K562 (cell line): ENCODE data around the gene LRRC61. TPM values are rescaled to one million over a fixed set of nuclear protein-coding genes. Genes with fewer than 3 reads are reported as not detected.

Experiments
- ARHGAP35 ChIP-seq: fragments of 450-650 bp; IDR thresholded peaks from 2 replicates; pipeline ENCODE4 v1.6.1; 2018; ENCODE audit not compliant: partially characterized antibody
- BACH1 ChIP-seq: fragments of 200-800 bp; sonication (Bioruptor generic); IDR thresholded peaks from 2 replicates; pipeline ENCODE4 v1.6.1; 2016; ENCODE audit warnings: missing genetic modification characterization, missing compliant biosample characterization
- CAMTA2 ChIP-seq: fragments of 250-450 bp; sonication (Bioruptor Pico); conservative IDR thresholded peaks from 2 replicates; pipeline ENCODE4 v1.5.1; 2022
- CREBBP ChIP-seq: IDR thresholded peaks from one replicate; pipeline ENCODE4 v1.6.1; 2012; ENCODE audit warnings: low read depth, mild to moderate bottlenecking, control low read depth, inconsistent platforms, low read length
- CXXC5 ChIP-seq: fragments of 250-450 bp; sonication (Bioruptor Pico); IDR thresholded peaks from 2 replicates; pipeline ENCODE4 v1.8.0; 2022; ENCODE audit warnings: inconsistent platforms, mild to moderate bottlenecking, moderate library complexity
- MAFF ChIP-seq: IDR thresholded peaks from 2 replicates; pipeline ENCODE4 v1.6.1; 2012; ENCODE audit warnings: low read length, improper control_type of control experiment
- MCM5 ChIP-seq: fragments of 450-650 bp; IDR thresholded peaks from 2 replicates; pipeline ENCODE4 v1.6.1; 2016; ENCODE audit warnings: low read depth
- NR2C1 ChIP-seq, 2 experiments: fragments of 450-650 bp; IDR thresholded peaks; 2 replicates each; pipeline ENCODE4 v1.6.1; 2017; ENCODE audit warnings: mild to moderate bottlenecking in 2 of 2, antibody characterized with exemption in 1 of 2, inconsistent platforms in 1 of 2, missing compliant biosample characterization in 1 of 2, missing genetic modification characterization in 1 of 2
- PHTF2 ChIP-seq: fragments of 250-450 bp; sonication (Bioruptor Pico); IDR thresholded peaks from 2 replicates; pipeline ENCODE4 v1.5.0; 2021; ENCODE audit warnings: mild to moderate bottlenecking
- POLR2B ChIP-seq: fragments of 450-650 bp; IDR thresholded peaks from 2 replicates; pipeline ENCODE4 v1.6.1; 2018; ENCODE audit warnings: low read depth; ENCODE audit not compliant: partially characterized antibody
- PYGO2 ChIP-seq: fragments of 450-650 bp; IDR thresholded peaks from 2 replicates; pipeline ENCODE4 v1.6.1; 2016; ENCODE audit warnings: mild to moderate bottlenecking, missing genetic modification characterization, moderate library complexity, missing compliant biosample characterization
- RNF2 ChIP-seq: sonication (generic); IDR thresholded peaks from 2 replicates; pipeline ENCODE4 v1.6.1; 2016
- TEAD1 ChIP-seq, 2 experiments: fragments of 450-650 bp in 1 of 2; sonication (generic) in 1 of 2; formaldehyde crosslinking; IDR thresholded peaks; 2 replicates each; pipeline versions ENCODE4 v1.4.0 to v1.8.0; 2020 to 2022; ENCODE audit warnings: mild to moderate bottlenecking in 2 of 2, missing genetic modification reagents in 1 of 2
- TFAM ChIP-seq: fragments of 250-450 bp; sonication (Bioruptor Pico); conservative IDR thresholded peaks from 2 replicates; pipeline ENCODE4 v1.5.0; 2021; ENCODE audit warnings: mild to moderate bottlenecking, moderate library complexity
- TOE1 ChIP-seq, 2 experiments: fragments of 450-650 bp in 1 of 2; sonication (generic) in 1 of 2; formaldehyde crosslinking in 1 of 2; IDR thresholded peaks; 2 replicates each; pipeline versions ENCODE4 v1.7.1 to v1.8.0; 2016 to 2022; ENCODE audit warnings: borderline replicate concordance in 2 of 2, mild to moderate bottlenecking in 2 of 2, antibody characterized with exemption in 1 of 2, inconsistent platforms in 1 of 2, low read depth in 1 of 2, missing genetic modification reagents in 1 of 2, moderate library complexity in 1 of 2
- ZNF239 ChIP-seq: fragments of 250-450 bp; sonication (Bioruptor Pico); IDR thresholded peaks from 2 replicates; pipeline ENCODE4 v1.4.0; 2020; ENCODE audit warnings: mild to moderate bottlenecking
- ZNF3 ChIP-seq: fragments of 250-450 bp; sonication (Bioruptor Pico); IDR thresholded peaks from 2 replicates; pipeline ENCODE4 v1.5.0; 2021; ENCODE audit warnings: mild to moderate bottlenecking, moderate library complexity
- ZNF589 ChIP-seq: fragments of 200-800 bp; sonication (Bioruptor generic); IDR thresholded peaks from 2 replicates; pipeline ENCODE4 v1.6.1; 2016; ENCODE audit warnings: low read depth, missing genetic modification characterization, missing compliant biosample characterization
- polyA plus RNA-seq, 8 experiments: library from polyadenylated mRNA; depleted of rRNA in 4 of 8; stranded (reverse) in 5 of 8; unstranded in 3 of 8; fragments of >200 nt; fragmentation: Nextera tagmentation in 2 of 8; fragmentation: Illumina TruSeq in 1 of 8; extraction: Ambion mirVana in 2 of 8; extraction: Trizol in 1 of 8; gene quantifications; 2 replicates each; pipeline versions ENCODE4 v1.2.1 to v1.2.3, GENCODE V29; 2011 to 2014; ENCODE audit warnings: inconsistent platforms in 1 of 8, missing spikeins in 1 of 8
- total RNA-seq, 7 experiments: library from RNA; depleted of rRNA in 6 of 7; stranded (reverse); fragments of >200 nt in 6 of 7; fragmentation: Illumina TruSeq in 2 of 7; extraction: Trizol in 2 of 7; gene quantifications; 2 replicates each; pipeline versions ENCODE4 v1.2.1 to v1.2.3, GENCODE V29; 2011 to 2021; ENCODE audit warnings: low replicate concordance in 1 of 7
- TF ChIP-seq, protein P1 (sequence below): fragments of 250-450 bp; sonication (Bioruptor Pico); IDR thresholded peaks from 2 replicates; pipeline ENCODE4 v1.8.0; 2022; ENCODE audit warnings: moderate library complexity, mild to moderate bottlenecking, inconsistent platforms
- TF ChIP-seq, protein P2 (sequence below): fragments of 450-650 bp; IDR thresholded peaks from 2 replicates; pipeline ENCODE4 v1.6.1; 2016; ENCODE audit warnings: low read depth, mild to moderate bottlenecking, moderate library complexity
- TF ChIP-seq, protein P3 (sequence below): sonication (generic); formaldehyde crosslinking; IDR thresholded peaks from 2 replicates; pipeline ENCODE4 v1.8.1; 2023; ENCODE audit warnings: mild to moderate bottlenecking, missing genetic modification reagents
- TF ChIP-seq, protein P4 (sequence below): fragments of 450-650 bp; IDR thresholded peaks from 2 replicates; pipeline ENCODE4 v1.6.1; 2016; ENCODE audit warnings: borderline replicate concordance

The LRRC61 gene
- total and polyA plus RNA-seq, 9 of the 15 experiments (the other 6 are each of a cell fraction or from before 2014, with no cell fraction given) = 1.3 to 55.2 (median 35.2) TPM

DNA sequence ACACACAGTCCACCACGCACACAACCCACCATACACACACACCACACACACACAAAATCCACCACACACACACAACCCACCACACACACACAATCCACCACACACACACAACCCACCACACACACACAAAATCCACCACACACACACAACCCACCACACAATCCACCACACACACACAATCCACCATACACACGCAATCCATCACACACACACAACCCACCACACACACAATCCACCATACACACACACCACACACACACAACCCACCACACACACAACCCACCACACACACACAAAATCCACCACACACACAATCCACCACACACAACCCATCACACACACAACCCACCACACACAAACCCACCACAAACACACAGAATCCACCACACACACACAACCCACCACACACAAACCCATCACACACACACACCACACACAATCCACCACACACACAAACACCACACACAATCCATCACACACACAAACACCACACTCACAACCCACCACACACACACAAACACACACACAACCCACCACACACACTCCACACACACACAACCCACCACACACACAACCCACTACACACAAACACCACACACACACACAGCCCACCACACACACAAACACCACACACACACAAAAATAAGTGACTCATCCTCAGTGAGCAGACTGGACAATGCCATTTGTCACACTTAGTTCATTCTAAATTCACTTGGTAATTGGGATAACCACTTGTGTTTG is 36.6 kb downstream of the LRRC61 start (continued):
- TF ChIP-seq ARHGAP35 = peak; percentile 44
- no peak for TF ChIP-seq BACH1 (tag)
- TF ChIP-seq PHTF2 (CRISPR knock-in tag) = no peak
- TF ChIP-seq TFAM (CRISPR knock-in tag) = no peak
- TF ChIP-seq TEAD1 (CRISPR knock-in tag; IDR thresholded peaks at IDR 0.05) = no peak
- no peak for TF ChIP-seq ZNF3 (CRISPR knock-in tag)
- TF ChIP-seq POLR2B = peak; percentile 33
- TF ChIP-seq, protein P1, sequence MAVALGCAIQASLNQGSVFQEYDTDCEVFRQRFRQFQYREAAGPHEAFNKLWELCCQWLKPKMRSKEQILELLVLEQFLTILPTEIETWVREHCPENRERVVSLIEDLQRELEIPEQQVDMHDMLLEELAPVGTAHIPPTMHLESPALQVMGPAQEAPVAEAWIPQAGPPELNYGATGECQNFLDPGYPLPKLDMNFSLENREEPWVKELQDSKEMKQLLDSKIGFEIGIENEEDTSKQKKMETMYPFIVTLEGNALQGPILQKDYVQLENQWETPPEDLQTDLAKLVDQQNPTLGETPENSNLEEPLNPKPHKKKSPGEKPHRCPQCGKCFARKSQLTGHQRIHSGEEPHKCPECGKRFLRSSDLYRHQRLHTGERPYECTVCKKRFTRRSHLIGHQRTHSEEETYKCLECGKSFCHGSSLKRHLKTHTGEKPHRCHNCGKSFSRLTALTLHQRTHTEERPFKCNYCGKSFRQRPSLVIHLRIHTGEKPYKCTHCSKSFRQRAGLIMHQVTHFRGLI (CRISPR knock-in tag) = no peak
- TF ChIP-seq, protein P2, sequence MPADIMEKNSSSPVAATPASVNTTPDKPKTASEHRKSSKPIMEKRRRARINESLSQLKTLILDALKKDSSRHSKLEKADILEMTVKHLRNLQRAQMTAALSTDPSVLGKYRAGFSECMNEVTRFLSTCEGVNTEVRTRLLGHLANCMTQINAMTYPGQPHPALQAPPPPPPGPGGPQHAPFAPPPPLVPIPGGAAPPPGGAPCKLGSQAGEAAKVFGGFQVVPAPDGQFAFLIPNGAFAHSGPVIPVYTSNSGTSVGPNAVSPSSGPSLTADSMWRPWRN = no peak
- no peak for TF ChIP-seq CAMTA2 (CRISPR knock-in tag)
- TF ChIP-seq, protein P3, sequence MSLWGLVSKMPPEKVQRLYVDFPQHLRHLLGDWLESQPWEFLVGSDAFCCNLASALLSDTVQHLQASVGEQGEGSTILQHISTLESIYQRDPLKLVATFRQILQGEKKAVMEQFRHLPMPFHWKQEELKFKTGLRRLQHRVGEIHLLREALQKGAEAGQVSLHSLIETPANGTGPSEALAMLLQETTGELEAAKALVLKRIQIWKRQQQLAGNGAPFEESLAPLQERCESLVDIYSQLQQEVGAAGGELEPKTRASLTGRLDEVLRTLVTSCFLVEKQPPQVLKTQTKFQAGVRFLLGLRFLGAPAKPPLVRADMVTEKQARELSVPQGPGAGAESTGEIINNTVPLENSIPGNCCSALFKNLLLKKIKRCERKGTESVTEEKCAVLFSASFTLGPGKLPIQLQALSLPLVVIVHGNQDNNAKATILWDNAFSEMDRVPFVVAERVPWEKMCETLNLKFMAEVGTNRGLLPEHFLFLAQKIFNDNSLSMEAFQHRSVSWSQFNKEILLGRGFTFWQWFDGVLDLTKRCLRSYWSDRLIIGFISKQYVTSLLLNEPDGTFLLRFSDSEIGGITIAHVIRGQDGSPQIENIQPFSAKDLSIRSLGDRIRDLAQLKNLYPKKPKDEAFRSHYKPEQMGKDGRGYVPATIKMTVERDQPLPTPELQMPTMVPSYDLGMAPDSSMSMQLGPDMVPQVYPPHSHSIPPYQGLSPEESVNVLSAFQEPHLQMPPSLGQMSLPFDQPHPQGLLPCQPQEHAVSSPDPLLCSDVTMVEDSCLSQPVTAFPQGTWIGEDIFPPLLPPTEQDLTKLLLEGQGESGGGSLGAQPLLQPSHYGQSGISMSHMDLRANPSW = no peak
- TF ChIP-seq, protein P4, sequence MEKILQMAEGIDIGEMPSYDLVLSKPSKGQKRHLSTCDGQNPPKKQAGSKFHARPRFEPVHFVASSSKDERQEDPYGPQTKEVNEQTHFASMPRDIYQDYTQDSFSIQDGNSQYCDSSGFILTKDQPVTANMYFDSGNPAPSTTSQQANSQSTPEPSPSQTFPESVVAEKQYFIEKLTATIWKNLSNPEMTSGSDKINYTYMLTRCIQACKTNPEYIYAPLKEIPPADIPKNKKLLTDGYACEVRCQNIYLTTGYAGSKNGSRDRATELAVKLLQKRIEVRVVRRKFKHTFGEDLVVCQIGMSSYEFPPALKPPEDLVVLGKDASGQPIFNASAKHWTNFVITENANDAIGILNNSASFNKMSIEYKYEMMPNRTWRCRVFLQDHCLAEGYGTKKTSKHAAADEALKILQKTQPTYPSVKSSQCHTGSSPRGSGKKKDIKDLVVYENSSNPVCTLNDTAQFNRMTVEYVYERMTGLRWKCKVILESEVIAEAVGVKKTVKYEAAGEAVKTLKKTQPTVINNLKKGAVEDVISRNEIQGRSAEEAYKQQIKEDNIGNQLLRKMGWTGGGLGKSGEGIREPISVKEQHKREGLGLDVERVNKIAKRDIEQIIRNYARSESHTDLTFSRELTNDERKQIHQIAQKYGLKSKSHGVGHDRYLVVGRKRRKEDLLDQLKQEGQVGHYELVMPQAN = peak; percentile 75; the same call in 1 of the 2 replicates
- no peak for TF ChIP-seq MCM5
- TF ChIP-seq MAFF = no peak
- no peak for TF ChIP-seq ZNF239
- TF ChIP-seq CXXC5 (CRISPR knock-in tag) = no peak
- peak; percentile 39; the same call in 1 of the 2 replicates for TF ChIP-seq NR2C1 (IDR thresholded peaks at IDR 0.05)
- TF ChIP-seq NR2C1 (tag; IDR thresholded peaks at IDR 0.05) = no peak
- peak; percentile 17; the same call in 1 of the 2 replicates for TF ChIP-seq PYGO2 (tag)
- no peak for TF ChIP-seq ZNF589 (CRISPR knock-in tag)
- peak; percentile 60 for TF ChIP-seq CREBBP
- peak; percentile 69; the same call in 1 of the 2 replicates for TF ChIP-seq TOE1 (IDR thresholded peaks at IDR 0.05; ENCODE audit: borderline replicate concordance)
- TF ChIP-seq TOE1 (CRISPR knock-in tag; IDR thresholded peaks at IDR 0.05; ENCODE audit: borderline replicate concordance, low read depth) = no peak
- no peak for TF ChIP-seq RNF2
